NCI-H1417 treated with DMSO at 0.1 percent for 48 hours (cell line): ENCODE results near the gene IL1RAPL2.

Experiments used
- DNase-seq: peaks from one replicate; lab custom pipeline; 2025; lab: John Stamatoyannopoulos, UW

IL1RAPL2 gene

DNA sequence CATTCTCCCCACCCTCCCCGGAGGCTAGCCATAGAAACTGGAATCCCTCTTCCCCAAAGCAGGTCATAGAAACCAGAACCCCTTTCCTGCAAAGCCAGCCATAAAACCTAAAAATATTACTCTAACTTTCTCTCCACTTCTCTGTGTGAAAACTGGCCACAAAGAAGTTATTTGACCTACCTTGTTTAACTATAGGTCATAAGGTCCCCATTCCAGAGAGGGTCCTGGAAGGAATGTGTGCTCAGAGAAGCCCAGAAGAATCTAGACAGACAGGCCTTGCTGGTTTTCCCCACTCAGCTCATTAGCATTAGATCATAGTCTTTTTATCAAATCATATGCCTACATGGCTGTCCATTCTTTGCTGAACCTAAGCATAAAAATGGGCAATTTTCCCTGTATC lies 707.3 kb downstream of the IL1RAPL2 start:
- DNase-seq = no peak

DNA sequence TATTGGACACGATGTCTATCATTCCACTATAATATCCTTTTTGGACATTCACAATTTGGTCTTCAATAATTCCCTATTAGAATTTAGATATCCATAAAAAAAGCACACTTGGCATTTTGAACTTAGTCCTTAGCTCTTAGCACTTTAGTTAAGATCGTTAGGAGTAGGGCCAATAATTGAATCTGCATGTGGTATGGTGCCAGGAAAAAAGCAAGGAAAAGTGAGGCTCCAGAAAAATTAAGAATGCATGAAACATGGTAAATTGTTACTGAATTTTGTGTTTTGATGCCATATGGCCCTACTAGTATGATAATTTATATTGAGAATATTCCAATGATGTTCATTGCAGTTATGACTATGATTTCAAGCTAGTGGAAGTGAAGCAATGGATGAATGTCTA lies 708.1 kb downstream of the IL1RAPL2 start:
- no peak for DNase-seq

DNA sequence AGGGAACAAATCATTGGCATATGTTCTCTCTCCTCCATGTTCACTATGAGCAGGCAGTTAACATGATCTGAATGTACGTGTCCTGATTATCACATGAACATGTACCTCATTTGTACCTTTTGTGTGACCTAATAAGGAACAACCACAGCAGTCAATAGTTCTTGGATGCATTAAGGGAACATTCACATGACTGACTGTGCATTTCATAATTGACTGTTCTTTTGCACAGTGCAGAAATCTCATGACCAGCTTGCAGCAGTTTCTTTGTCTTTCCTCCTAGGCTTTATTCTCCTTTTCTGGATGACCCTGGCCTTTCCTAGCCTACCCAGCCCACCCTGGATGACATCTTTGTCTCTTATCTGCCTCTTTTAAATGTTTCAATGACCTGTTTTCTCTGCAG lies 711.1 kb downstream of the IL1RAPL2 start:
- DNase-seq = no peak

DNA sequence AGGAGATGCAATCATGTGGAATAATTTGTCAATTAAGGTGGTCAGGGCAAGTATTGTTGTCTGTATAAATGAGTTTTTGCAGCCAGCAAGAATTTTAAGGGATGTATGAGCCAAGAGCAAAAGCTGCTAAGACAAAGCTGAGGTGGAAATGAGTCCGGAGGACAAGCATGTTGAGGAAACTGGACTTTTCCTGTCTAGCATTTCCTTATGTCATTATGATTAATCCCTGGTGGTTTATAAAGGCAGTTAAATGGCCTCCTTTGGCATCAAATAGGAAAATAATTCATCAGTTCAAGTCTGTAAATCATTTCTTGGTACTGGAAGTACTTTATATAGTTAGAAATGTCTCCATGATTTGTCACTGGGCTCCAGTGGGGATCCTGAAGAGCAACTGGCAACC lies 716.1 kb downstream of the IL1RAPL2 start:
- DNase-seq = no peak

DNA sequence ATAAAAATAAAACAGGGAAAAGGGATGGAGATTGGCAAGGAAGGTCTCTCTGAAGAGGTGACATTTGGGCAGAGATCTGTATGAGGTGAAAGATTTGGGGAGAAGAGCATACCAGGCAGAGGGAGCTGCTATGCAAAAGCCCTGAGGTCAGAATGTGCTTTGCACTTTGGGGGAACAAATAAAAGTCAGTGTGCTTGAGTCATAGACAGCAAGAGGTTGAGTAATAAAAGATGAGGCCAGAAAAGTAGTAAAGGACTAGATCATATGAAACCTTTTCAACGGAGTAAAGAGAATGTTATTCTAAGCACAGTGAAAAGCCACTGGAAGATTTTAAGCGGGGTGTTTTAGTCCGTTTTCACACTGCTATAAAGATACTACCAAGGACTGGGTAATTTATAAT lies 731.0 kb downstream of the IL1RAPL2 start:
- no peak for DNase-seq

DNA sequence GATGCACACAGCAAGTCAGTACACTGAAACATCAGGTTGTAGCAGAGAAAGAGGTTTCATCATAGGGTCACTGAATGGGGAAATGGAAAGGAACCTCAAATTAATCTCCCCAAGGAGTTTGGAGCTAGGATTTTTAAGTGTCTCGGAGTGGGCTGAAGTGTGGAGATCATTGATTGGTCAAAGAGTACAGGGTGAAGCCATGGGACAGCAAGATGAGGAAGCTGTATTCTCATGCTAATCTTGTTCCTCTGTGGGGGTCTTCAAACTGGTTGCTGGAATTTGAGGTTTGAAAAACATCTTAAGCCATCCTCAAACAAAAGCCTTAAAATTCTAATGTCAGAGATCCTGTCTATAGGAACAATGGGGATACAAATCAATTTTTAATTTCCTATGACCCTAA lies 733.3 kb downstream of the IL1RAPL2 start:
- DNase-seq = no peak

- DNase-seq = no peak
These were observed 736.2 kb downstream of the IL1RAPL2 start for GRCh38 chrX:105302246-105302645.

GRCh38 chrX:105307762-105308161 lies 741.8 kb downstream of the IL1RAPL2 start:
- no peak for DNase-seq

DNA sequence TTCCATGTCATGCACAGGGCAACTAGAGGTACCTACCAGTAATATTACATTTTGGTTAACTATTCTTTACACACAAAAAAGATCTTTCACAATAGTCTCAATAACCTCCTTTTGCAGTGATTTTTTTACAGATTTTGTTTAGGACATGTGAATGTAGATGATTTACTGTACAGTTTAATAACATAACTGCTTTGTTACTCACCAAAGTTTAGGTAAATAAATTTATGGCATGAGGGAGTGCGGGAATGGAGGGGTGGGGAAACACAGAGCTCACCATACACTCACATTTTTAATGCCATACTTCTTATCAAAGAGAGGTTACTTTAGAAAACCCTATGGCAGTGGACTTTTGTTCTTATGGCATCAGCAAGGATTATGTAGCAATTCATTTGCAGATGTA lies 747.6 kb downstream of the IL1RAPL2 start:
- DNase-seq = no peak

- no peak for DNase-seq
These were observed 748.5 kb downstream of the IL1RAPL2 start for GRCh38 chrX:105314458-105314857.

- DNase-seq = no peak
These were observed 749.2 kb downstream of the IL1RAPL2 start for GRCh38 chrX:105315248-105315647.

DNA sequence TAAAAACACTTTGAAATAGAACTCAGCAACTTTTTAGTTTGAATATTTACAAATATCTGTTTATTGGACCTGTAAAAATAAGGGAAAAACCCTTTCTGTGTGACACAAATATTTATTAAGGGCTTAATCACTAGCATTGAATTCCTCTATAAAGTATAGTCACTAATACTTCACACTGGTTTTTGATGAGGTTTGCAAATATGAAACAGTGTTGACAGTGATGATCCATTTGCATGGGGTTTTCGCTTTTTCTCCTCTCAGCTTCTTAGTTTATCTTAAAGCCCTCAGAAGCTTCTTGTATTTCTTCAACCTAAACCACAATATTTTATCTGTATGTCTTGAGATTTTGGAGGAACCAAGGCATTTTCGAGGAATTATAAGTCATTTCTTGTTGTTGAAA lies 751.1 kb downstream of the IL1RAPL2 start:
- DNase-seq = no peak

DNA sequence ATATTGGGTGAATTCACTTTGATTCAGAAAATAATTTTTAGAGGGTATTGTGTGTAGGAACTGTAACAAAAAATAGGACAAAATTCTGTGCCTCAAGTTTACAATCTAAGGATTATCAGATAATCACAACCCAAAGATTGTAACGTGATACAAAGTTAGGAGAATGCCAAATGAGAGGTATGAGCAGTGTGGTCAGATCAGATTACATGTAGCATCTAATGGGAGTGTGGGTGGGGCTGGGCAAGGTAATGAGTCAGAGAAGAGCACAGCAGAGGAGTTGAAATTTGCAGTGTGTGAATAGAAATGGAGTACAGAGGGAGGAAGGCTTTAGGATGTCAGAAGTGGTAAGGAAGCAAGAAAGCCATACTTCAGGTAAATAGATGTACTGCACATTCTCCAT lies 757.9 kb downstream of the IL1RAPL2 start:
- DNase-seq = no peak

- DNase-seq = no peak
These were observed 762.8 kb downstream of the IL1RAPL2 start for GRCh38 chrX:105328773-105329172.

DNA sequence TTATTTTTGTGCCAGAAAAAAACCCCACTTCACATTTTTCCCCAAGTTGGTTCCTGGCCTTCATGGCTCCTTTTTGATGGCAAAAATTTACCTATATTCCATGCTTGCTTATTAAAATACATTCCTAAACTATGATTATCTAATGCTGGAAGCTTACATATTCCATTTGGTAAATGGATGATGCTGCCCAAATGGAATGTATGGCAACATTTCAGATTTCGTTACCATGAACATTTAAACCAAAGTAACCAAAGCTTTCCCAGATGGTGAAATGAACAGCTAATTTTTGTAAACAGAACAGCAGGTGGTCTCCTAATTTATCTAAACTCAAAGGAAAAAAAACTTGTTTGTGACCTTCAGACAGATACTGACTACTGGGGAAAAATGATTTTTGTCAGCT lies 765.2 kb downstream of the IL1RAPL2 start:
- no peak for DNase-seq

DNA sequence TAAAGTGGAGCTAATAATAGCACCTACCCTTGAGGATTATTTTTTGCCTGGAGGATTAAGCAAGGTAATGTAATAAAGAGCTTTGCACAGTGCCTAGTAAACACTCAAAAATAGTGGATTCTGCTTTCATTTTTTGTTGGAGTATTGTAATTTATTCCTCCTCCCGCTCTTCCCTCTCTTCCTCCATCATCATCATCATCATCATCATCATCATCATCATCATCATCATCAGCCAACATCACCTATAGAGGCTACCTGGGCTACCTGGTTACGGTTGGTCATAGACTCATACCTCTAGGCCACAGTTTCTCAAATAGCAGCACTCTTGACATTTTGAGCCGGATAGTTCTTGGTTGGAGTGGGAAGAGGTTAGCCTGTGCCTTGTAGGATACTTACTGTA lies 781.4 kb downstream of the IL1RAPL2 start:
- DNase-seq = no peak

GRCh38 chrX:105349476-105349875 lies 783.5 kb downstream of the IL1RAPL2 start:
- DNase-seq = no peak

- no peak for DNase-seq
These were observed 809.8 kb downstream of the IL1RAPL2 start for GRCh38 chrX:105375816-105376215.

DNA sequence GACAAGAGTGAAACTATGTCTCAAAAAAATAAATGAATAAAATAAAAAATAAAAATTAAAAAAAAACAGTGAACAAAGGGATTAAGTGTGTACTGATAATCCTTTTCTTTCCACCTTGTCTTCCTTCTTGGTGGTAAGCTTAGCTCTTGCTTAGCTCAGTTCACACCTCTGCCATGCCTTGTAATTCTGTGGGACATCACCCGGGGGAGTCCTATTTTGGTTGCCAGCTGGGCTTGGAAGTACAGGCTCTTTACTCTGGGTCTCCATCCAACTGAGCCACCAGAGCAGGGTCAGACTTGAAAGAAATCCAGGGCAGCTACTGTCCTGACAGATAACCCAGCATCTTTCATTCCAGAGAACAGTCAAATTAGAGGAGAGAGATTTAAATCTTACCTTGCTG lies 858.7 kb downstream of the IL1RAPL2 start:
- no peak for DNase-seq

- no peak for DNase-seq
These were observed 885.4 kb downstream of the IL1RAPL2 start for GRCh38 chrX:105451401-105451800.

GRCh38 chrX:105458846-105459245 lies 892.8 kb downstream of the IL1RAPL2 start:
- DNase-seq = no peak

DNA sequence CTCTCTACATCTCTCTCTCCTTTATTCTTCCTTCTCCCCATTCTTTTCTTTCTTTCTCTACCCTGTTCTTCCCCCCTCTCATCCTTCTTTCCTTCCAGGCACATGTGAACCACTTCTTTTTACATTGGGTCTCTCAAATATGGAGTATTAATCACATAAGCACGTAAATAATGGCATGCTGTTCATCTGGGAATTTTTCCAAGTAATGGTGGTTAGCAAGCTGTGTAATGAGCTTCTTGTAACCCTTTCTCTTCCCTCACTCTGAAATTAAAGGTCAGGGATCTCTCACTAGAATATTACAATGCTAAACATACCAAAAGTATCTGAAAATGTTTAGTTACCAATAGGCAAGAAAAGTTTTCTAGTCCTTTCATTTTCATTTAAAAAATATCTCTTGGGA lies 894.4 kb downstream of the IL1RAPL2 start:
- DNase-seq = no peak

DNA sequence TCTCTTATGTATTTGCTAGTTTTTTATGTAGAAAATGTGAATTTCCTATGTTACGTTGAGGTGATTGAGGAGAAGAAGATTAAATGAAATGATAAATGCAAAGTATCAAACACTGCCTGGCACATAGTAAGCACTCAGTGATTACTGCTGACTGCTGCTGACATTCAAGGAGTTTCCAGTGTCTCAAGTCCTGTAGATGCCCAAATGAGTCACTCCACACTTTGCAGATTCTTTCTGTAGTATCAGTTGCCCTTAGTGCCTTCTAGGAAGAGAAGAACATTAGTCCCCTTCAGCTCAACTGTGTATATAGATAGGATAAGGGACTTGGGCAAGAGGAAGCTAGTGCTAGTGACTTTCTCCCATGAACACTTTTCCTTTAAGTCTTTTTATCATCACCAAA lies 895.0 kb downstream of the IL1RAPL2 start:
- no peak for DNase-seq

DNA sequence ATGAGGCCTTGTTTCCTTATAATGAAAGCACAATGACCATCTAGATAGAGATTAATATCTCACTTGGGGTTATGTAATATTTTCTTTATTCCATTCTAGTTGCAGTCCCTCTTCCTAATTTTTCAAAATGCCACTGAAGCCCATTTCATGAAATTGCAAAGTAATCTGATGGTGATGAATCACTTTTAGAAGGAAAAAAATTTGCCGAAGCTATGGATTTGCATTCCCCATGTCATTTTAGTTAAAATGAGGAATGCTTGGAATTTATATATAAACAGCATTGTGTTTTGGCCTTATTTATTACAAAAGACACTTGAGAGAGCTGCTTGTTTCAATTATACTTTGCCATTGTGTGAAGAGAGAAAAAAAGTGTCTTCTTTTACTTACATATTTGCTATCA lies 896.2 kb downstream of the IL1RAPL2 start:
- no peak for DNase-seq

GRCh38 chrX:105463473-105463872 lies 897.5 kb downstream of the IL1RAPL2 start:
- DNase-seq = no peak
